GM12873 (cell line): ENCODE results near the gene MANF.

ENCODE experiments used
- TF ChIP-seq, protein P1 (sequence below): IDR thresholded peaks from 2 replicates; pipeline ENCODE4 v1.5.1; 2012; ENCODE audit warnings: low read depth, mild to moderate bottlenecking, moderate library complexity, low read length, control low read depth; ENCODE audit not compliant: insufficient read depth; ENCODE audit errors: missing control alignments

Gene MANF

DNA sequence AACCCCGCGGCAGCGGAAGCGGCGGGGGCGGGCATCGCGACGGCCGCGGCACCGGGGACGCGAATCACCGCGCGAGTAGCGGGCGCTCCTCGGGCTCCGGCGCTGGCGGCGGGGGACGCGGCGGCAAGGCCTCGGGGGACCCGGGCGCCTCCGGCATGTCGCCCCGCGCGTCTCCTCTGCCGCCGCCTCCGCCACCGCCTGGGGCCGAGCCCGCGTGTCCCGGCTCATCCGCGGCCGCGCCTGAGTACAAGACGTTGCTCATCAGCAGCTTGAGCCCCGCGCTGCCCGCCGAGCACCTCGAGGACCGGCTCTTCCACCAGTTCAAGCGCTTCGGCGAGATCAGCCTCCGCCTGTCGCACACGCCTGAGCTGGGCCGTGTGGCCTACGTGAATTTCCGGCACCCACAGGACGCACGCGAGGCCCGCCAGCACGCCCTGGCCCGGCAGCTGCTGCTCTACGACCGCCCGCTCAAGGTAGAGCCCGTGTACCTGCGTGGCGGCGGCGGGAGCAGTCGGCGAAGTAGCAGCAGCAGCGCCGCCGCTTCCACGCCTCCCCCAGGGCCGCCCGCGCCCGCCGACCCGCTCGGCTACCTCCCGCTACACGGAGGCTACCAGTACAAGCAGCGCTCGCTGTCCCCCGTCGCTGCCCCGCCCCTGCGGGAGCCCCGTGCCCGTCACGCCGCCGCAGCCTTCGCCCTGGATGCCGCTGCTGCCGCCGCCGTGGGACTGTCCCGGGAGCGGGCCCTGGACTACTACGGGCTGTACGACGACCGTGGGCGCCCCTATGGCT lies 6.7 kb downstream of the MANF start:
- TF ChIP-seq, protein P1, sequence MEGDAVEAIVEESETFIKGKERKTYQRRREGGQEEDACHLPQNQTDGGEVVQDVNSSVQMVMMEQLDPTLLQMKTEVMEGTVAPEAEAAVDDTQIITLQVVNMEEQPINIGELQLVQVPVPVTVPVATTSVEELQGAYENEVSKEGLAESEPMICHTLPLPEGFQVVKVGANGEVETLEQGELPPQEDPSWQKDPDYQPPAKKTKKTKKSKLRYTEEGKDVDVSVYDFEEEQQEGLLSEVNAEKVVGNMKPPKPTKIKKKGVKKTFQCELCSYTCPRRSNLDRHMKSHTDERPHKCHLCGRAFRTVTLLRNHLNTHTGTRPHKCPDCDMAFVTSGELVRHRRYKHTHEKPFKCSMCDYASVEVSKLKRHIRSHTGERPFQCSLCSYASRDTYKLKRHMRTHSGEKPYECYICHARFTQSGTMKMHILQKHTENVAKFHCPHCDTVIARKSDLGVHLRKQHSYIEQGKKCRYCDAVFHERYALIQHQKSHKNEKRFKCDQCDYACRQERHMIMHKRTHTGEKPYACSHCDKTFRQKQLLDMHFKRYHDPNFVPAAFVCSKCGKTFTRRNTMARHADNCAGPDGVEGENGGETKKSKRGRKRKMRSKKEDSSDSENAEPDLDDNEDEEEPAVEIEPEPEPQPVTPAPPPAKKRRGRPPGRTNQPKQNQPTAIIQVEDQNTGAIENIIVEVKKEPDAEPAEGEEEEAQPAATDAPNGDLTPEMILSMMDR, result no peak

DNA sequence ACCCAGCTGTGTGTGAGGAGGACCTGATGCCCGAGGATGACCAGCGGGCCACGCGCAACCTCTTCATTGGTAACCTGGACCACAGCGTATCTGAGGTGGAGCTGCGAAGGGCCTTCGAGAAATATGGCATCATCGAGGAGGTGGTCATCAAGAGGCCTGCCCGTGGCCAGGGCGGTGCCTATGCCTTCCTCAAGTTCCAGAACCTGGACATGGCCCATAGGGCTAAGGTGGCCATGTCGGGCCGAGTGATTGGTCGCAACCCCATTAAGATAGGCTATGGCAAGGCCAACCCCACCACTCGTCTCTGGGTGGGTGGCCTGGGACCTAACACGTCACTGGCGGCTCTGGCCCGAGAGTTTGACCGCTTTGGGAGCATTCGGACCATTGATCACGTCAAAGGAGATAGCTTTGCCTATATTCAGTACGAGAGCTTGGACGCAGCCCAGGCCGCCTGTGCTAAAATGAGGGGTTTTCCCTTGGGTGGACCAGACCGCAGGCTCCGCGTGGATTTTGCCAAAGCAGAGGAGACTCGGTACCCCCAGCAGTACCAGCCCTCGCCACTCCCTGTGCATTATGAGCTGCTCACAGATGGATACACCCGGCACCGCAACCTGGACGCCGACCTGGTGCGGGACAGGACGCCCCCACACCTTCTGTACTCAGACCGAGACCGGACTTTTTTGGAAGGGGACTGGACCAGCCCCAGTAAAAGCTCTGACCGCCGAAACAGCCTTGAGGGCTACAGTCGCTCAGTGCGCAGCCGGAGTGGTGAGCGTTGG lies 7.5 kb downstream of the MANF start:
- TF ChIP-seq, protein P1, result no peak

DNA sequence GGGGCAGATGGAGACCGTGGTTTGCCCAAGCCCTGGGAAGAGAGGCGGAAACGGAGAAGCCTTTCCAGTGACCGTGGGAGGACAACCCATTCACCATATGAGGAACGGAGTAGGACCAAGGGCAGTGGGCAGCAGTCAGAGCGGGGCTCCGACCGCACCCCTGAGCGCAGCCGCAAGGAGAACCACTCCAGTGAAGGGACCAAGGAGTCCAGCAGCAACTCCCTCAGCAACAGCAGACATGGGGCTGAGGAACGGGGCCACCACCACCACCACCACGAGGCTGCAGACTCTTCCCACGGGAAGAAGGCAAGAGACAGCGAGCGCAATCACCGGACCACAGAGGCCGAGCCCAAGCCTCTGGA lies 8.0 kb downstream of the MANF start:
- TF ChIP-seq, protein P1, result no peak

DNA sequence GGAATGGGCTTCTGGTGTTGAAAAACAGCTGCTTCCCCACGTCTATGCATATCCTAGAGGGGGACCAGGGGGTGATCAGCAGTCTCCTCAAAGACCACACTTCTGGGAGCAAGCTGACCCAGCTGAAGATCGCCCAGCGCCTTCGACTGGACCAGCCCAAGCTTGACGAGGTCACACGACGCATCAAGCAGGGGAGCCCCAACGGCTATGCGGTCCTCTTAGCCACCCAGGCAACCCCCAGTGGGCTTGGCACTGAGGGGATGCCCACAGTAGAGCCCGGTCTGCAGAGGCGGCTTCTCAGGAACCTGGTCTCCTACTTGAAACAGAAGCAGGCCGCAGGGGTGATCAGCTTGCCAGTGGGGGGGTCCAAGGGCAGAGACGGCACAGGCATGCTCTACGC lies 8.5 kb downstream of the MANF start:
- TF ChIP-seq, protein P1, result no peak

DNA sequence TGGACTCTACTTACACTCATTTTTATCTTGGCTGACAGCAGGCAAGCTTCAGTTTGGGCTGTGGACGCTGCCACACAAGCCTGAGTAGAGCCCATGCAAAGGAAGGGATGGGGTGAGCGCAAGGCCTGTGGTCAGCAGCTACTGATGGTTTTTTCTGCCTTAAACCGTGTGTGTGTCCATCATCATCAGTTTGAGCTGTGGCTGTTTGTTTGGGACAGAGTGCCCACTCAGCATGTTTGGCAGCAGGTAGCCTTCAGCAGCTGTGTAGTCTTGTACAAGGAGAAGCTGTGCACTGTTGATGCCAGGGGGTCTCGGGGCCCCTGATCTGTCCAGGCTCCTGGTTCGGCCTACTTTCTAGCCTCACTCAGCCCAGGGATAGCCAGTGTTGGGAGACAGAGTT lies 9.4 kb downstream of the MANF start:
- TF ChIP-seq, protein P1, result no peak

DNA sequence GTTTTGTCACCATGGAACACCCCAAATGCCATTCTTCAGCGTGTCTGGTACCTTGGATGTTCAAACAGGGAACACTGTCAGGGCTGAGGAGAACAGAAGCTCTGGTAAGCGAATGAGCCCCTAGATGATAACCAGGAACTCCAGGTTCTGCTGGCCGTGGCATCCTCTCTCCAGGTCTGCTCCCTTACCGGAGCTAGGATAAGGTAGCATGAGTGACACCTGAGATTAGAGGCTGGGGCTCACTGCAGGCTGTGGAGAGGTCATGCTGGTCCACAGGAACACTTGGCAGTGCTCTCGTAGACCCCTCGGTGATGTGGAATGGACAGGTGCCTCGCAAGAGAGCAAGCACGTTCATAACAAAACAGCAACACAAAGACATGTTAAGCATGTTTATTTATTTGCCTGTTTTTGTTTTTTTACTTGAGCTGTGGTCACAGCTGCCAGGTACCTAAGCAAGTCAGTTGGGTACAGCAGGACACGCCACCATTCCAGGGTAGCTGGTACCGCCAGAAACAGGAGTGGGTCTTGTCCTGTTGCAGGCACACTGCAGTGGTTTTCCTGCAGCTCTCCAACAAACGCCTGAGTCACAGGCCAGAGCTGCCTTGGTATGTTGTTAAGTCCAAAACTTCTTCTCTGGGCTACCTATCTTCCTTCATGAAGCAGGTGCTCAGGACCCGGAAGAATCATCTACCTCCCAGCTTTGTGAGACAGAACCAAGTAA lies 10.6 kb downstream of the MANF start:
- TF ChIP-seq, protein P1, result no peak

DNA sequence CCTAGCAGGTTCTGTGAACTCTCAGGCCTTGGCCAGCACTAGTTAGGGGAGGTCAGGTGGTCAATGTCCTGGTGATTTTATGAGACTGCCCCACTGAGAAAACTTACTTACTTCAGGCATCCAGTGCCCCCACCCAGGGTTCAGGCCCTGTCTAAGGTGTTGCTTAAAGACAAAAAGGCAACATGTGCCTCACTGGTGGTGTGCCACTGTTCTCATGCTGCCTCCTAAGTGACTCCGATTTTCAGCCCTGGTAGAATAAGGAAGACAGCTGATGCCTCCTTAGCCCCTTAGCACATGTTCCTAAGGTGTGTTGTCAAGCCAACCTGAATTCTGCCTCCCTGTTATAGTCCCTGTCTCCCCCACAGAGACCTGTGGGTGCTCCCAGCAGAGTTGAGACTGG lies 11.3 kb downstream of the MANF start:
- TF ChIP-seq, protein P1, result no peak
